ENCODE results near the gene IL4R. TPM values are rescaled to one million over a fixed set of nuclear protein-coding genes. Genes with fewer than 3 reads are reported as not detected.

Gene IL4R
- total and polyA plus RNA-seq, 2 experiments from 2014 or later = 6.4 to 17.6 TPM

DNA sequence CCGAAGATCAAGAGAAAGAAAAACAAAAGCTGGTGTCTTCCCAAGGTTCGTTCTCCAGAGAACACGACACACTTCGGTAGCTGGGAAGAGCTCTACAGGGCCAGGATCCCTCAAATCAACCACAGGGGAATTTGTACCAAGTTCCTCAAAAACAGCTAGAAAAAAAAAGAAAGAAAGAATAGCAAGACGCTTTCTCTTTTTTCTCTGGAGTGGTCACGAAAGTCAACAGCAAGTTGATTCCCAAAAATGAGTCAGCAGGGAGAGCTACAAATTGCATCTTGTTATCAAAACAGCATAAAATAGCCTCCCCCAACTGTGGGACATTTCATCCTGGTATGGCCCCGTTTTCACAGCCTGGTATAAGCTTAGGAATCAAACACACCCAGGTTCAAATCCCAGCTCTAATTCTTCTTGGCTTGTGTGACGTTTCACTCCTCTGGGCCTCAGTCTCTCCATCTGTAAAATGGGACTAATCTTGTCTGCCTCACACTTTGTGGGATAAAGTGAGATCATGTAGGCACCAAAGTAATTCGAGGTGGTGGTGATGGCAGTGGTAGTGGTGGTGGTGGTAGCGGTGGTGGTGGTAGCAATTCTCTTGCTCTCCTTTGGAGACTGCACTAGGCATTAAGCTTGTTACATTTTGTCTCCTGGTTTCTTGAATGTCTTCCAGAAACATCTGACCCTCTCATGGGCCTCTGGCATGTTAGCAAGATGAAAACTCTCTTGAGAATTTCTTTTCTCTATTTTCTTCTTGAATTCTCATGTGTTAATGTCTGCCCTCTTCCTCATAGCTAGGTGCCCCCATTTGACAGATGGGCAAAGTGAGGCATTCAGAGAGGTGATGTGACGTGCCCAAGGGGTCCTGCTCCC lies 87.2 kb downstream of the IL4R start (continued):
- TF ChIP-seq, protein P1, sequence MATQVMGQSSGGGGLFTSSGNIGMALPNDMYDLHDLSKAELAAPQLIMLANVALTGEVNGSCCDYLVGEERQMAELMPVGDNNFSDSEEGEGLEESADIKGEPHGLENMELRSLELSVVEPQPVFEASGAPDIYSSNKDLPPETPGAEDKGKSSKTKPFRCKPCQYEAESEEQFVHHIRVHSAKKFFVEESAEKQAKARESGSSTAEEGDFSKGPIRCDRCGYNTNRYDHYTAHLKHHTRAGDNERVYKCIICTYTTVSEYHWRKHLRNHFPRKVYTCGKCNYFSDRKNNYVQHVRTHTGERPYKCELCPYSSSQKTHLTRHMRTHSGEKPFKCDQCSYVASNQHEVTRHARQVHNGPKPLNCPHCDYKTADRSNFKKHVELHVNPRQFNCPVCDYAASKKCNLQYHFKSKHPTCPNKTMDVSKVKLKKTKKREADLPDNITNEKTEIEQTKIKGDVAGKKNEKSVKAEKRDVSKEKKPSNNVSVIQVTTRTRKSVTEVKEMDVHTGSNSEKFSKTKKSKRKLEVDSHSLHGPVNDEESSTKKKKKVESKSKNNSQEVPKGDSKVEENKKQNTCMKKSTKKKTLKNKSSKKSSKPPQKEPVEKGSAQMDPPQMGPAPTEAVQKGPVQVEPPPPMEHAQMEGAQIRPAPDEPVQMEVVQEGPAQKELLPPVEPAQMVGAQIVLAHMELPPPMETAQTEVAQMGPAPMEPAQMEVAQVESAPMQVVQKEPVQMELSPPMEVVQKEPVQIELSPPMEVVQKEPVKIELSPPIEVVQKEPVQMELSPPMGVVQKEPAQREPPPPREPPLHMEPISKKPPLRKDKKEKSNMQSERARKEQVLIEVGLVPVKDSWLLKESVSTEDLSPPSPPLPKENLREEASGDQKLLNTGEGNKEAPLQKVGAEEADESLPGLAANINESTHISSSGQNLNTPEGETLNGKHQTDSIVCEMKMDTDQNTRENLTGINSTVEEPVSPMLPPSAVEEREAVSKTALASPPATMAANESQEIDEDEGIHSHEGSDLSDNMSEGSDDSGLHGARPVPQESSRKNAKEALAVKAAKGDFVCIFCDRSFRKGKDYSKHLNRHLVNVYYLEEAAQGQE (IDR thresholded peaks at IDR 0.05; ENCODE audit: unreplicated experiment) = no peak
- no peak for TF ChIP-seq CREB1 (CRISPR knock-in tag; IDR thresholded peaks at IDR 0.05; ENCODE audit: low read depth)

DNA sequence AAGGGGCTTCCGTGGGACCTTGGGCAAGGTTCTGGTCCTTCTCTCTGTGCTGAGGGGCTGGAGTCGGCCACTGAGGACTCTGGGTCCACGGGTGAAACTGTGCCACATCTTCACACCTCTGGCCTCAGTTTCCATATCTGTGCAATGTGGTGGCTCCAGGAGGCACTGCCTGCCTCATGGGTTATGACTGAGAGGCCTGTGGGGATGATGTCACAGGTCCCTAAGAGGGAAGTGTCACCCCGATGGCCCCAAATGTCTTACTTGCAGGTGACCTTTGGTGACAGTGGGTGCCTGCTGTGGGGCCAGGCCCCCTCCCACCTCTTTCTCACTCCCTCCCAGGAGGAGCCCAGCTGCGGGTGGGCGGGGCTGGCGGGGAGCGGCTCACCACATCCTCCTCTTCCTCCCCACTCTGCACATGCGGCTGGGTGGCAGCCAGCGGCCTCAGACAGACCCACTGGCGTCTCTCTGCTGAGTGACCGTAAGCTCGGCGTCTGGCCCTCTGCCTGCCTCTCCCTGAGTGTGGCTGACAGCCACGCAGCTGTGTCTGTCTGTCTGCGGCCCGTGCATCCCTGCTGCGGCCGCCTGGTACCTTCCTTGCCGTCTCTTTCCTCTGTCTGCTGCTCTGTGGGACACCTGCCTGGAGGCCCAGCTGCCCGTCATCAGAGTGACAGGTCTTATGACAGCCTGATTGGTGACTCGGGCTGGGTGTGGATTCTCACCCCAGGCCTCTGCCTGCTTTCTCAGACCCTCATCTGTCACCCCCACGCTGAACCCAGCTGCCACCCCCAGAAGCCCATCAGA lies 88.2 kb downstream of the IL4R start, which contains the start of gene IL21R:
IL21R (plus strand) TSS at position 407 of the 801 bp plus-strand sequence. CDS start 27,898 bp downstream, outside the sequence.
- H3K27me3 Mint-ChIP-seq (ENCODE audit: insufficient read depth, low read depth, poor library complexity) = peaks cover 7% of the 10 kb centered on the region
- DNase-seq (ENCODE audit: low spot score) (no peak), ATAC-seq (peak; percentile 39)
- no peaks in the 10 kb centered on the region; the same call in 1 of the 2 replicates for H3K4me1 ChIP-seq (ENCODE audit: insufficient read depth)
- H3K36me3 ChIP-seq (ENCODE audit: insufficient read depth) = no peaks in the 10 kb centered on the region
- no peaks in the 10 kb centered on the region for H4K20me1 ChIP-seq (replicated peaks; ENCODE audit: insufficient read depth)
- no peak within 1 kb of the TSS for H3K4me3 ChIP-seq
- no peaks in the 10 kb centered on the region for H3K79me2 ChIP-seq (replicated peaks; ENCODE audit: insufficient read depth)
- no peak within 1 kb of the TSS for H3K4me2 ChIP-seq
- no peaks in the 10 kb centered on the region; the same call in 1 of the 2 replicates for H3K9me2 ChIP-seq (ENCODE audit: insufficient read depth)
- H2AFZ ChIP-seq = 0 out of 2 replicates have a peak within 1 kb of the TSS, but pooled peaks have one; percentile 43
- H3K27me3 ChIP-seq (ENCODE audit: insufficient read depth) = no peaks in the 10 kb centered on the region
- H3K4me1 Mint-ChIP-seq = peaks cover 11% of the 10 kb centered on the region; the same call in 2 of the 3 replicates
- no peak within 1 kb of the TSS for H3K27ac Mint-ChIP-seq
- no peaks in the 10 kb centered on the region for H3K36me3 Mint-ChIP-seq (ENCODE audit: low read depth)
- no peaks in the 10 kb centered on the region for H3F3A ChIP-seq (replicated peaks; ENCODE audit: low read depth)
- no peak within 1 kb of the TSS for H3K4me3 Mint-ChIP-seq
- no peak within 1 kb of the TSS for H3K27ac ChIP-seq (ENCODE audit: low read depth)
- H3K9me3 Mint-ChIP-seq = no peaks in the 10 kb centered on the region
- TF ChIP-seq, protein P1 (IDR thresholded peaks at IDR 0.05; ENCODE audit: unreplicated experiment) = no peak
- TF ChIP-seq, protein P2, sequence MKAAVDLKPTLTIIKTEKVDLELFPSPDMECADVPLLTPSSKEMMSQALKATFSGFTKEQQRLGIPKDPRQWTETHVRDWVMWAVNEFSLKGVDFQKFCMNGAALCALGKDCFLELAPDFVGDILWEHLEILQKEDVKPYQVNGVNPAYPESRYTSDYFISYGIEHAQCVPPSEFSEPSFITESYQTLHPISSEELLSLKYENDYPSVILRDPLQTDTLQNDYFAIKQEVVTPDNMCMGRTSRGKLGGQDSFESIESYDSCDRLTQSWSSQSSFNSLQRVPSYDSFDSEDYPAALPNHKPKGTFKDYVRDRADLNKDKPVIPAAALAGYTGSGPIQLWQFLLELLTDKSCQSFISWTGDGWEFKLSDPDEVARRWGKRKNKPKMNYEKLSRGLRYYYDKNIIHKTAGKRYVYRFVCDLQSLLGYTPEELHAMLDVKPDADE (IDR thresholded peaks at IDR 0.05) = no peak
- TF ChIP-seq, protein P3, sequence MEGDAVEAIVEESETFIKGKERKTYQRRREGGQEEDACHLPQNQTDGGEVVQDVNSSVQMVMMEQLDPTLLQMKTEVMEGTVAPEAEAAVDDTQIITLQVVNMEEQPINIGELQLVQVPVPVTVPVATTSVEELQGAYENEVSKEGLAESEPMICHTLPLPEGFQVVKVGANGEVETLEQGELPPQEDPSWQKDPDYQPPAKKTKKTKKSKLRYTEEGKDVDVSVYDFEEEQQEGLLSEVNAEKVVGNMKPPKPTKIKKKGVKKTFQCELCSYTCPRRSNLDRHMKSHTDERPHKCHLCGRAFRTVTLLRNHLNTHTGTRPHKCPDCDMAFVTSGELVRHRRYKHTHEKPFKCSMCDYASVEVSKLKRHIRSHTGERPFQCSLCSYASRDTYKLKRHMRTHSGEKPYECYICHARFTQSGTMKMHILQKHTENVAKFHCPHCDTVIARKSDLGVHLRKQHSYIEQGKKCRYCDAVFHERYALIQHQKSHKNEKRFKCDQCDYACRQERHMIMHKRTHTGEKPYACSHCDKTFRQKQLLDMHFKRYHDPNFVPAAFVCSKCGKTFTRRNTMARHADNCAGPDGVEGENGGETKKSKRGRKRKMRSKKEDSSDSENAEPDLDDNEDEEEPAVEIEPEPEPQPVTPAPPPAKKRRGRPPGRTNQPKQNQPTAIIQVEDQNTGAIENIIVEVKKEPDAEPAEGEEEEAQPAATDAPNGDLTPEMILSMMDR (conservative IDR thresholded peaks at IDR 0.05; ENCODE audit: low read depth in 2 of 2) = no peak
- no peak for TF ChIP-seq CREB1 (CRISPR knock-in tag; IDR thresholded peaks at IDR 0.05; ENCODE audit: low read depth)
- TF ChIP-seq EZH2 (IDR thresholded peaks at IDR 0.05; ENCODE audit: low read depth, unreplicated experiment) = no peak
- TF ChIP-seq JUNB (IDR thresholded peaks at IDR 0.05; ENCODE audit: unreplicated experiment) = no peak
- TF ChIP-seq ZNF114 (CRISPR knock-in tag; IDR thresholded peaks at IDR 0.05) = no peak
- no peak for TF ChIP-seq NANOG (IDR thresholded peaks at IDR 0.05; ENCODE audit: borderline replicate concordance)
- TF ChIP-seq ZNF331 (CRISPR knock-in tag; IDR thresholded peaks at IDR 0.05; ENCODE audit: low read depth) = no peak
- no peak for TF ChIP-seq EZH2phosphoT487 (IDR thresholded peaks at IDR 0.05; ENCODE audit: unreplicated experiment)
- TF ChIP-seq STAT1 (IDR thresholded peaks at IDR 0.05; ENCODE audit: unreplicated experiment) = no peak

All from GM23338 (cell line).